Body of pancreas (tissue), 4 donors: Measurements from ENCODE around the gene SLC9A7. TPM values are rescaled to one million over a fixed set of nuclear protein-coding genes. Genes with fewer than 3 reads are reported as not detected.

Experiments used
- ATAC-seq: fragments of 150-250 bp; one replicate; pipeline ENCODE4 v1.9.1; 2016
- DNase-seq, 4 donors: peaks; one replicate each; pipeline ENCODE4 v3.0.0-alpha.2; 2019
- H3K27ac ChIP-seq, 4 donors: fragments of 200-600 bp; sonication (generic); 1 replicate in 3 of 4; 2 replicates in 1 of 4; pipeline versions ENCODE4 v1.5.1 to v1.6.1; 2016 to 2019; ENCODE audit warnings: mild to moderate bottlenecking in 1 of 4, mixed read lengths in 1 of 4, moderate library complexity in 1 of 4
- H3K27me3 ChIP-seq, 2 donors: fragments of 200-600 bp; sonication (generic); one replicate each; pipeline ENCODE4 v1.6.0; 2016; ENCODE audit warnings: mild to moderate bottlenecking in 1 of 2
- H3K36me3 ChIP-seq, 2 donors: fragments of 200-600 bp; sonication (generic); replicated peaks in 1 of 2; 2 replicates each; pipeline ENCODE4 v1.5.1; 2016; ENCODE audit warnings: low read depth in 2 of 2; ENCODE audit not compliant: insufficient read depth in 1 of 2
- H3K4me1 ChIP-seq: fragments of 200-600 bp; sonication (generic); one replicate; pipeline ENCODE4 v1.6.0; 2016
- H3K4me3 ChIP-seq, 2 donors: fragments of 200-600 bp; sonication (generic); 1 replicate in 1 of 2; 2 replicates in 1 of 2; pipeline ENCODE4 v1.5.1; 2016 to 2019
- H3K9me3 ChIP-seq, 3 donors: fragments of 200-600 bp; sonication (generic); 1 replicate in 2 of 3; 2 replicates in 1 of 3; pipeline ENCODE4 v1.5.1; 2016
- CTCF ChIP-seq, 7 experiments: fragments of 450-650 bp in 4 of 7; fragments of 200-600 bp in 3 of 7; sonication (generic) in 3 of 7; IDR thresholded peaks; one replicate each; pipeline ENCODE4 v1.5.1; 2016 to 2019; ENCODE audit warnings: antibody characterized with exemption in 7 of 7
- POLR2A ChIP-seq, 3 donors: fragments of 450-650 bp; IDR thresholded peaks; one replicate each; pipeline ENCODE4 v1.6.1; 2016; ENCODE audit warnings: antibody characterized with exemption in 3 of 3, mild to moderate bottlenecking in 2 of 3
- WGBS, 2 donors: methylation state at CpG; one replicate each; pipeline ENCODE4 v1.1.5; 2017; 5-methylcytosine and 5-hydroxymethylcytosine counted together
- intact Hi-C: fragments of 100-400 bp; cut with DNase I; formaldehyde crosslinking; loops from one replicate; pipeline ENCODE4 v1.15.1; 2023
- total RNA-seq, 2 donors: library from RNA; depleted of rRNA; stranded (reverse); fragments of >200 nt; gene quantifications; one replicate each; pipeline ENCODE4 v1.1.0, GENCODE V29; 2016

Gene SLC9A7
- total RNA-seq, 2 donors from 2014 or later, result 6.2 to 7.6 TPM

- WGBS, 2 donors, result 62 to 83% methylated on average over 3 of the region's 3 CpGs
- Histone ChIP-seq H3K36me3 (no peaks in the 10 kb centered on the region), H3K27ac (no peak overlapping the region), H3K9me3 (no peaks in the 10 kb centered on the region), H3K27me3 (no peaks in the 10 kb centered on the region), H3K4me1 (no peaks in the 10 kb centered on the region), H3K4me3 (no peak overlapping the region)
- intact Hi-C loops, result no loop called here
- ATAC-seq (no peak), DNase-seq (no peak)
- TF ChIP-seq CTCF (IDR thresholded peaks at IDR 0.05) (no peak), POLR2A (IDR thresholded peaks at IDR 0.05) (no peak)
Observed at GRCh38 chrX:46716796-46717195, 42.1 kb downstream of the SLC9A7 start.

GRCh38 chrX:46715997-46716396, 42.9 kb downstream of the SLC9A7 start:
- H3K36me3 ChIP-seq, result no peaks in the 10 kb centered on the region
- intact Hi-C loops, result no loop called here
- no peak for ATAC-seq
- H3K9me3 ChIP-seq, result no peaks in the 10 kb centered on the region
- peaks cover 5% of the 10 kb centered on the region for H3K4me1 ChIP-seq
- no peak for TF ChIP-seq POLR2A (IDR thresholded peaks at IDR 0.05)
- TF ChIP-seq CTCF (IDR thresholded peaks at IDR 0.05), result no peak
- no peak overlapping the region for H3K4me3 ChIP-seq
- no peak for DNase-seq
- WGBS, 2 donors, result 88 to 100% methylated on average over 1 of the region's 1 CpG
- H3K27ac ChIP-seq, result no peak overlapping the region
- H3K27me3 ChIP-seq, result no peaks in the 10 kb centered on the region

GRCh38 chrX:46715530-46715929, 43.4 kb downstream of the SLC9A7 start:
- 88 to 90% methylated on average over 5 of the region's 5 CpGs for WGBS, 2 donors
- H3K27me3 ChIP-seq, result no peaks in the 10 kb centered on the region
- H3K4me3 ChIP-seq, result no peak overlapping the region
- peaks cover 10% of the 10 kb centered on the region for H3K4me1 ChIP-seq
- intact Hi-C loops, result no loop called here
- H3K9me3 ChIP-seq, result no peaks in the 10 kb centered on the region
- H3K27ac ChIP-seq, result no peak overlapping the region
- ATAC-seq, result no peak
- H3K36me3 ChIP-seq, result no peaks in the 10 kb centered on the region
- DNase-seq, result no peak
- TF ChIP-seq POLR2A (IDR thresholded peaks at IDR 0.05) (no peak), CTCF (IDR thresholded peaks at IDR 0.05) (no peak)

GRCh38 chrX:46713672-46714490, 45.0 kb downstream of the SLC9A7 start:
- no peaks in the 10 kb centered on the region for H3K27me3 ChIP-seq
- 70 to 72% methylated on average over 5 of the region's 5 CpGs for WGBS, 2 donors

More at GRCh38 chrX:46713672-46714490, 45.0 kb downstream of the SLC9A7 start:
- DNase-seq (no peak), ATAC-seq (no peak)
- TF ChIP-seq POLR2A (IDR thresholded peaks at IDR 0.05) (no peak), CTCF (IDR thresholded peaks at IDR 0.05) (no peak)
- H3K4me3 ChIP-seq, result no peak overlapping the region
- peaks cover 10% of the 10 kb centered on the region for H3K4me1 ChIP-seq
- no peak overlapping the region for H3K27ac ChIP-seq
- H3K9me3 ChIP-seq, result no peaks in the 10 kb centered on the region
- no peaks in the 10 kb centered on the region for H3K36me3 ChIP-seq
- intact Hi-C loops, result no loop called here
